GM18519 (cell line): Measurements from ENCODE around the gene GFPT2.
"Not testable (repeated sequence)": the region's sequence is repeated elsewhere in the genome, so short reads cannot be mapped to it uniquely, and the experiment has no call there.

Source experiments
- ATAC-seq: cut with Tn5 transposase; IDR thresholded peaks from one replicate; pipeline ENCODE4 v1.9.1; 2021; ENCODE audit warnings: mild to moderate bottlenecking, moderate library complexity; ENCODE audit not compliant: unreplicated experiment, low FRiP score

GFPT2 gene

GRCh38 chr5:180313677-180314505 is 39.2 kb downstream of the GFPT2 start:
- no peak for ATAC-seq

GRCh38 chr5:180311216-180311615 is 41.9 kb downstream of the GFPT2 start:
- ATAC-seq = no peak

- ATAC-seq = no peak
Measured at GRCh38 chr5:180306796-180307195, 46.3 kb downstream of the GFPT2 start.

- no peak for ATAC-seq
Measured at GRCh38 chr5:180305481-180305880, 47.7 kb downstream of the GFPT2 start.

GRCh38 chr5:180304431-180305375 is 48.4 kb downstream of the GFPT2 start:
- no peak for ATAC-seq

- no peak for ATAC-seq
Measured at GRCh38 chr5:180304016-180304292, 49.2 kb downstream of the GFPT2 start.

- ATAC-seq = no peak
Measured at GRCh38 chr5:180303226-180304015, 49.7 kb downstream of the GFPT2 start.

- ATAC-seq = no peak
Measured at GRCh38 chr5:180302256-180302655, 50.9 kb downstream of the GFPT2 start.

- ATAC-seq = no peak
Measured at GRCh38 chr5:180301253-180301652, 51.9 kb downstream of the GFPT2 start.

GRCh38 chr5:180299526-180299925 is 53.6 kb downstream of the GFPT2 start:
- ATAC-seq = no peak

- not testable (repeated sequence) for ATAC-seq
Measured at GRCh38 chr5:180299014-180299413, 54.1 kb downstream of the GFPT2 start.

GRCh38 chr5:180297587-180298282 is 55.4 kb downstream of the GFPT2 start:
- ATAC-seq = no peak

- no peak for ATAC-seq
Measured at GRCh38 chr5:180296771-180297170, 56.4 kb downstream of the GFPT2 start.

GRCh38 chr5:180294913-180295555 is 58.1 kb downstream of the GFPT2 start:
- no peak for ATAC-seq

- no peak for ATAC-seq
Measured at GRCh38 chr5:180294411-180294810, 58.7 kb downstream of the GFPT2 start.

- ATAC-seq = peak; percentile 76
Measured at GRCh38 chr5:180291943-180292831, 60.9 kb downstream of the GFPT2 start, which contains the start of gene MAPK9. TSS of gene MAPK9 (minus strand) at chr5:180292083. CDS start at chr5:180280561, 11,522 bp downstream.

GRCh38 chr5:180291234-180291940 is 61.7 kb downstream of the GFPT2 start:
- ATAC-seq = peak; percentile 13
